ENCODE data around the gene SOHLH1.

Gene SOHLH1, protein sequence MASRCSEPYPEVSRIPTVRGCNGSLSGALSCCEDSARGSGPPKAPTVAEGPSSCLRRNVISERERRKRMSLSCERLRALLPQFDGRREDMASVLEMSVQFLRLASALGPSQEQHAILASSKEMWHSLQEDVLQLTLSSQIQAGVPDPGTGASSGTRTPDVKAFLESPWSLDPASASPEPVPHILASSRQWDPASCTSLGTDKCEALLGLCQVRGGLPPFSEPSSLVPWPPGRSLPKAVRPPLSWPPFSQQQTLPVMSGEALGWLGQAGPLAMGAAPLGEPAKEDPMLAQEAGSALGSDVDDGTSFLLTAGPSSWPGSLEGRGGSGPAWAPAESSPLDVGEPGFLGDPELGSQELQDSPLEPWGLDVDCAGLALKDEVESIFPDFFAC

DNA sequence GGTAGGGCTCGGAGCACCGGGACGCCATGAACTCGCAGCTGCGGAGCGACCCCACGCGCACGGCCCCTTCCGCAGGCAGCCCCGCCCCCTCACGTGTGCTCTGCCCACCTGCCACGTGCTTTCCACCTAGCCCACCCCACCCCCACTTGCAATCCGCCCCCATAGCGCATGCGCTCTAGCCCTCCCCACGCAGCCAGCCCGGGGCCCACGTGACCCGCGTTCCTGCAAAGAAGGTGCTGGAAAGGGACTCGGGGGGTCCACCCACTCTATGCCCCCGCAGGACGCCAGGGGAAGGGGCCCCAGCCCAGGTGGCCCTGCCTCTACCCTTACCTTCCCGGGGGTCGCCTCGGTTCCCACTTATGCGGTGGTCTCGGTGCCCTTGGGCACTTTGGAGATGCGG lies at the start of gene SOHLH1:
Gene SOHLH1 (minus strand): TSS at position 42 of the 400 bp plus-strand sequence. CDS start 14 bp downstream, at position 28.
- no peak for DNase-seq

GRCh38 chr9:135748676-135749075 lies 49.4 kb upstream of the SOHLH1 start:
- DNase-seq = no peak

GRCh38 chr9:135747311-135747710 lies 48.0 kb upstream of the SOHLH1 start:
- DNase-seq = no peak

DNA sequence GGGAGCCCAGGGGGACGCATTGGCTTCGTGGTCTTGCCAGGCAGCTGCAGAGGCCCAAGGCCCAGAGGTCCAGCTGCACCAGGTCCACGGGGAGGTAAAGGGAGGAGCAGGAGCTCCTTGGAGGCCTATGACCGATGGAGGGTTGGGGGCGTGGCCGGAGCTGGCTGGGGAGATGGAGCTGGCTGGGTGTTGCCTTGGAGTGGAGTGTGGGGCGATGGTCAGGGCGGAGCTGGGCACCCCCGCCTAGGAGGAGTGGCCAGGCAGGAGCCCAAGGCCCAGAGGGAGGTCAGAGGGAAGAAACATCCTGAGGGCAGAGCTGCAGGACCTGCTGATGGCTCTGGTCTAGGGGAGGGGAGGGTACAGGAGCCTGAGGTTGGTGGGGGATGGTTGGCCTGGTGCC lies 47.3 kb upstream of the SOHLH1 start:
- DNase-seq = no peak

GRCh38 chr9:135745686-135746324 lies 46.5 kb upstream of the SOHLH1 start:
- DNase-seq = no peak

GRCh38 chr9:135745189-135745588 lies 45.9 kb upstream of the SOHLH1 start:
- DNase-seq = no peak

GRCh38 chr9:135744333-135745070 lies 45.2 kb upstream of the SOHLH1 start:
- no peak for DNase-seq

DNA sequence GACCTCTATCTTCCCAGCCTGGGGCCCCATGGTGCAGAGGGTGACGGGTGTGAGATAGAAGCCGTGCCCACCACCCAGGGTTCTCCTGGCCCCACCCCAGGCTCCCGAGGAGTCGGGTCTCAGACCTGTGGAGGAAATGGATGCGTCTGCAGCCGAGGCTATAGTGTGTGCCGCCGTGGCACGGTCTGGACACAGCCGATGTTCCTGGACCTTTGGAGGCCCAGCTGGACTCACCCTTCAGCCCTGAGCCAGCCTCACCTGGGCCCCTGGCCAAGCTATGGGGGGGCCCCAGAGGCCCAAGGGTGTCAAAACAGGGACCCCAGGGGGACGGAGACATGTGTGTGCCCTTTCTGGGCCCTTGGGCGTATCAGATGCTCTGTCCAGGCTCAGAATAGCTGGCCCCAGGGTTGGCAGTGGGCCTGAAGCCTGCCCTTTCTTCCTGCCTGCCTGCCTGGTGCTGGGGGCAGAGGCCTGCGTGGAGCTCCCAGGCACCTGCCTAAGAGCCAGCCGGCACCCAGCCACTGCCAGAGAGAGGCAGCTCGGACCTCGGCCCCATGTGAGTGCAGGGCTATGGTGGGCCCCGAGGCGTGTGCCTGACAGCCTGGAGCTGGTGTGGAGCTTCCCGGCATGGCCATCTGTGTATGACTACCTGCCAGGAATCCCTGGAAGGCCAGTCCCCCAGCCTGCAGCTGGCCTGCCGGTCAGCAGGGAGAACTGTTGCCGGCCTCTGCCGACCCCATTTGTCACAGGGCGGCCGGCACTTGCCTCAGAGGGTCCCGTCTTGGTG lies 44.5 kb upstream of the SOHLH1 start:
- DNase-seq = no peak

DNA sequence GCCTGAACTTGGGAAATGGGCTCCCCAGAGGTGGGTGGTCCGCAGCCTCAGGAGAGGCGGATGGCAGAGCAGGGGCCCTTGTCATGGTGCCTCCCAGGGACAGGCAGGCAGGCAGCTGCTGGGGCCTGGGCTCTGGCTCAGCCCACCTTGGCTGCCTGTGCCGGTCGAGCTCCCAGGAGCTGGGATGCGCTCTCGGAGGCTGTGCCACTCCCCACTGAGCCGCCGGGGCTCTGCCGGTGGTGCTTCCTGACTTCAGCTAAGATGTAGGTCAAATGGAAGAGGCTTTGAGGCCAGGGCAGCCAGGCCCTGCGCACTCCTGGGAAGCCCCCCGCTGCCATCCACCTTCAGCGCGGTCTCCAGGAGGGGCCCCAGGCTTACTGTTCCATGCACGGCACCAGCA lies 43.7 kb upstream of the SOHLH1 start:
- DNase-seq = no peak

DNA sequence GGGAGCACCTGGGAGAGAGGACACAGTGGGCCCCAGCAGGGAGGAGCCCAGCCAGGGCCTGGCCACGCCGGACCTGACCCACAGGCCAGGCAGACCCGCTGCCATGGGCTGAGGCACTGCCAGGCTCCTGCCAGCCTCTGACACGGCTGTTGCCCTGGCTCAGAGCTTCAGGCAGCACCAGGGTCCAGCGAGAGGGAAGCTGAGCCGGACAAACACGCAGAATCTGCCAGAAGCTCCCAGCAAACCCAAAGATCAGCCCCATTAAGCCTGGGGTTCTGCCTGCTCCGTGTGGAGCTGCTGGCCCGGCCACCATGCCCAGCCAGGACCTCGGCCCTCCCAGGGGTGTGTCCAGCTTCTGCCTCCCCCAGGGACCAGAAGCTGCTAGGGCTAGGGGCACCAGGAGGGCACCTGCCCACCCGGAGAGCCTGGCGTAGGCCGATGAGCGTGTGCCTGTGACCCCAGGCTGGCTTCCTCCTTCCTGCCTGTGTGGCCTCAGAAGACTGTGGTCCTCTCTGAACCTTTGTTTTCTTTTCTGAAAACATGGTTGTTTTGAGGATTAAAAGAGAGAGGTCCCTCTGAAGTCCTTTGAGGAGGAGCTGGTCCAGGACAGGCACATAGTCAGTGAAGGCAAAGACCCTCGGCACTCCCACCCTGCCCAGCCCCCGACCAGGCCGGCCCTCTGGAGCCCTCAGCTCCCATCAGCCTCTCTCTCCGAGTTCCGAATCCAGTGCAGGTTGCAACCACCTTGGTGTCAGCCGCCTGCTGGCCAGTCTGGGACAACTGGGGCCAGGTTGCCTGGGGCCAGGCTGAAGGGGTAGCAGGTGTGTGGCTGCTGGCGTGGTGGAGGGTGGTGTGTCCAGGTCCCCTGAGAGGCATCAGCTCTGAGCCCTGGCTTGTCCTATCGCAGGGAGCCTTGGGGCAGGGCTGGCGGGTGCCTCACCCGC lies 42.3 kb upstream of the SOHLH1 start:
- DNase-seq = no peak

DNA sequence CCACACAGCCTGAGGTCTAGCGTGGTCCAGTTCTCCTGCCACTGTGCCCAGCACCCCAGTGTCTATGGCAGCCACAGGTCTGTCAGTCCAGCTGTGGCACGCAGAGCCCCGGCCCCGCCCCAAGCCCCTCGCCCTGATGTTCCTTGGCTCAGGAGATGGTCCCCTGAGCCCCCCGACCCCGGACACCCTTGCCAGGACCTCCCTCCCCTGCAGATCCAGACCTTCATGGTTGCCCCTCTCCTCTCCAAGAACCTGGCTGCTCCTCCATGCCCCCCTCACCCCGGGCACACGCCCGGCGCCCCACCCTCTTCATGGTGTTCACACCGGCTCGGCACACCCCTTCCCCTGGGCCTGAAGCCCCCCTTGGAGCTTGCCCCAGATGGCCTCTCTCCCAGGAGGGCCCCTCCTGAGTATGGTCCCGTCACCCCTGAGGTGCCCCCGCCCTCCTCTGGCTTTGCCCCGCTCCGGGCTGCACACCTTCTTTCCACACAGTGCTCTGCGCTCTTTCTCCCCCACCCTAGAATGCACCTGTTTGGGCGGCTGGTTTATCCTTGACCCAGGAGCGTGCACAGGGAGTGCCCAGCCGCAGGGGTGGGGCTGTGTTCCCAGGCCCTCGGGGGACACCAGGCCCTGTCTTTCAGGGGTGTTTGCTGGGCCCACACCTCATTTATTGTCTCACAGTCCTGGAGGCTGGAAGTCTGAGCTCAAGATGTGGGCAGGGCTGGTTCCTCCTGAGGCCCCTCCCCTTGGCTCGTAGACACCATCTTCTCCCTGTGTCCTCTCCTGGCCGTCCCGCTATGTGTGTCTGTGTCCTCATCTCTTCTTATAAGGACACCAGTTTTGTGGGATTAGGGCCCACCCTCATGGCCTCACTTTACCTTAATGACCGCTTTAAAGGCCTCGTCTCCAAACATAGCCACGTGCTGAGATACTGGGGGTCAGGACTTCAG lies 40.3 kb upstream of the SOHLH1 start:
- no peak for DNase-seq

DNA sequence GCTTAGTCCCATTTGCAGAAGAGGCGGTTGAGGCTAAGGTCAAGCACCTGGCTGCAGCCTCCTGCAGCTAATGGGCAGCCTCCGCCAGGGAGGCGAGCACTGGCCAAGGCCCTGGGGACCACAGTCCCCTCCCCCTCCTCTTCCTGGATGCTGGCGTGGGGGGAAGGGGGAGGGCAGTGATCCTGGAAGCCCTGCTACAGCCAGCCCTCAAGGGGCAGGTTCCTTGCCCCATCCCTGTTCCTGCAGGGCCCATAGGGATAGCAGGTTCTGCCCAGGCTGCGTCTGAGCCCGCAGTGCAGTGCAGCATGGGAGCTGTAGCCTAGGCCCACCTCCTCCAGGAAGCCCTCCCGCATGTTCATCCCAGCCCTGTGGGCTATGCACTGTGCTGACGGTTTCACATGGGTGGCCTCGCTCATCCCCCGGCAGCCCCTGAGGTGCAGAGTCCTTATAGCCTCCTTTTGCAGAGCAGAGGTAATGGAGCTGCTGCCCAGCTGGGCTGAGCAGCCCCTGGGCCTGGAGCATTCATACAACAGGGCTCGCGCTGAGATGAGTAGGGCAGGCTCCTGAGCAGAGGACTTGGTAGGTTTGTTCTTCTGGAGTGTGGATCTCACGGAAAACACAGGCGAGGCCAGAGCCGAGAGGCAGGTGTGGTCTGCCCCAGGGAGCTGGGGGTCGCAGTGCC lies 38.7 kb upstream of the SOHLH1 start:
- no peak for DNase-seq

- DNase-seq = no peak
These were observed 37.9 kb upstream of the SOHLH1 start for GRCh38 chr9:135736979-135737839.

GRCh38 chr9:135736272-135736978 lies 37.1 kb upstream of the SOHLH1 start:
- no peak for DNase-seq

GRCh38 chr9:135734616-135735144 lies 35.4 kb upstream of the SOHLH1 start:
- no peak for DNase-seq

DNA sequence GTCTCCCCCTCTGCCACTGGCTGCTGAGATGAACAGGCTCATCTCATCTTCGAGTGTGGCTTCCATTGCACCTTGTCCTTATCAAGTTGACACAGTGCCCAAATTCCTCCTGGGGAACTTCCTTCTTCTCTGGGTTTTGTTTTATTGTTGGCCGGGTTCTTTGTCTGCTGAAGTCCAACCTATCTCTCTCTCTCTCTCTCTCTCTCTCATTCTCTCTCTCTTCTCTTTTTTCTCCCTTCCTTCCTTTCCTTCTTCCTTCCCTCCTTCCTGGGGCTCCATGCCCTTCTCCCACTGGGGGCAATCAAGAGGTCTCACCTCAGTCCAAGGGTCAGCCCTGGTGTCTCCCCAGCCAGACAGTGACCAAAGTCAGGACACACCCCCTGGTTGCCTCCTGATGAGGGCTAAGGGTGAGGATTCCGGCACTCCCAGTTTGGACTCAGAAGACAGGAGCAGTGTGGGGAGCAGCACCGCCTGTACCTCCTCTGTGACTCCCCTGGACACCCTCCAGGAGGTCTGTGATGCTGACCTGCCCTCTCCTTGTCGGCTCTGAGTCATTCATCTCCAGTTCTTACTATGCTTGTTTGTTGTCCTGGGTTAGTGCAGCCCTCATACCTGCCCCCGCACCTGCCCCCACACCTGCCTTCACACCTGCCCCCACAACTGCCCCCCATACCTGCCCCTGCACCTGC lies 33.4 kb upstream of the SOHLH1 start:
- no peak for DNase-seq

DNA sequence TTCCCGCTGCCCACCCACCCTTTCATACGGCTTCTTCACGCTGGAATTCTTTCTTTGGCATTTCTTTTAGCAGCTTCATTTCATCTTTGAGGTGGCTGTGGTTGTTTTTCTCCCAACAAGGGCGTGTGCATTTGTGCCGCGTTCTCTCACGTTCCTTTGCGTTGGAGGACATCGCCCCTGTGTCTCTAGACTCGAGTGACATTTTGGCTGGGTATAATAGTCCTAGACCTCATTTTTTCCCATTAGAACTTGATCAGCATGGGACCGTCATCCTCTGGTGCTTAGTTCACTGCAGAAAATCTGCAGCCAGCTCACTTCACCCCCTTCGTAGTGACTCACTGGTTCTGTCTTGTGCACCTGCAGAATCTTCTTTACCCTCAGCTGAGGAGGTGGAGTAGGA lies 32.2 kb upstream of the SOHLH1 start:
- no peak for DNase-seq
